Small intestine (tissue), 7 donors: ENCODE measurements around the gene OSCP1. TPM values are rescaled to one million over a fixed set of nuclear protein-coding genes. Genes with fewer than 3 reads are reported as not detected.
"Not testable (repeated sequence)": the region's sequence is repeated elsewhere in the genome, so short reads cannot be mapped to it uniquely, and the experiment has no call there.

Experiments
- DNase-seq, 2 donors: peaks; one replicate each; pipeline versions ENCODE4 v3.0.0 to v3.0.0-alpha.2; 2013
- FAIRE-seq: peaks from 2 replicates; lab custom pipeline; 2012; peaks lifted over from hg19 to GRCh38; lab: Jason Lieb, UNC
- H3K27ac ChIP-seq, 3 donors: one replicate each; pipeline ENCODE4 v1.5.1; 2013; ENCODE audit warnings: low read length in 2 of 3, mild to moderate bottlenecking in 2 of 3, control low read depth in 1 of 3, inconsistent platforms in 1 of 3, low read depth in 1 of 3, moderate library complexity in 1 of 3
- H3K27me3 ChIP-seq, 3 donors: one replicate each; pipeline ENCODE4 v1.6.1; 2013; ENCODE audit warnings: low read length in 3 of 3, inconsistent platforms in 1 of 3; ENCODE audit not compliant: control insufficient read depth in 3 of 3, insufficient read depth in 3 of 3
- H3K36me3 ChIP-seq, 3 donors: one replicate each; pipeline ENCODE4 v1.6.1; 2013; ENCODE audit warnings: low read length in 3 of 3, inconsistent platforms in 1 of 3, low read depth in 1 of 3, mild to moderate bottlenecking in 1 of 3, moderate library complexity in 1 of 3; ENCODE audit not compliant: control insufficient read depth in 3 of 3, insufficient read depth in 2 of 3
- H3K4me1 ChIP-seq, 3 donors: one replicate each; pipeline ENCODE4 v1.6.1; 2013; ENCODE audit warnings: low read length in 2 of 3, inconsistent platforms in 1 of 3, low read depth in 1 of 3, mild to moderate bottlenecking in 1 of 3, moderate library complexity in 1 of 3; ENCODE audit not compliant: control insufficient read depth in 3 of 3, insufficient read depth in 2 of 3
- H3K4me3 ChIP-seq, 3 donors: one replicate each; pipeline ENCODE4 v1.5.1; 2013; ENCODE audit warnings: low read length in 3 of 3, control low read depth in 1 of 3, inconsistent platforms in 1 of 3, low read depth in 1 of 3, mild to moderate bottlenecking in 1 of 3, moderate library complexity in 1 of 3
- H3K9me3 ChIP-seq, 2 donors: one replicate each; pipeline ENCODE4 v1.6.1; 2013; ENCODE audit warnings: low read depth in 1 of 2, low read length in 1 of 2; ENCODE audit not compliant: control insufficient read depth in 2 of 2, insufficient read depth in 1 of 2
- WGBS, 3 donors: extraction: QIAGEN DNeasy Blood & Tissue Kit; methylation state at CpG; one replicate each; pipeline ENCODE4 v1.1.7; 2013; 5-methylcytosine and 5-hydroxymethylcytosine counted together
- polyA plus RNA-seq, 4 donors: library from polyadenylated mRNA; stranded (reverse) in 3 of 4; unstranded in 1 of 4; fragments of 200-250 nt in 3 of 4; fragments of 120-200 nt in 1 of 4; gene quantifications; one replicate each; pipeline versions ENCODE4 v1.2.1 to v1.2.3, GENCODE V29; 2013
- donor health status: healthy with polysubstance abuse.
- donor health status: control.
- donor health status: control.
- donor health status: Bipolar disorder and iron deficiency.
- donor health status: healthy.

The OSCP1 gene
- polyA plus RNA-seq, 4 donors = 0.89 to 6.1 (median 2.8) TPM

GRCh38 chr1:36479505-36480051, 29.3 kb upstream of the OSCP1 start:
- no peak for FAIRE-seq
- H3K36me3 ChIP-seq = no peaks in the 10 kb centered on the region

GRCh38 chr1:36477615-36478014, 27.4 kb upstream of the OSCP1 start:
- not testable (repeated sequence) for FAIRE-seq, H3K27ac ChIP-seq, H3K9me3 ChIP-seq, H3K36me3 ChIP-seq, H3K4me3 ChIP-seq, DNase-seq, H3K27me3 ChIP-seq
- peaks cover 0 to 24% (median 0%) of the 10 kb centered on the region in 3 donors for H3K4me1 ChIP-seq
- 88 to 90% (median 88%) methylated on average over 13 of the region's 13 CpGs for WGBS, 3 donors

More at GRCh38 chr1:36479505-36480051, 29.3 kb upstream of the OSCP1 start:
- no peak overlapping the region for H3K27ac ChIP-seq
- H3K27me3 ChIP-seq = no peaks in the 10 kb centered on the region
- H3K9me3 ChIP-seq = no peaks in the 10 kb centered on the region
- H3K4me1 ChIP-seq = peaks cover 0 to 24% (median 0%) of the 10 kb centered on the region in 3 donors
- DNase-seq = no peak
- 78 to 94% (median 91%) methylated on average over 2 of the region's 2 CpGs for WGBS, 3 donors
- no peak overlapping the region for H3K4me3 ChIP-seq

- Histone ChIP-seq H3K4me1 (peaks cover 0 to 24% (median 0%) of the 10 kb centered on the region in 3 donors), H3K27me3 (no peaks in the 10 kb centered on the region), H3K36me3 (no peaks in the 10 kb centered on the region), H3K9me3 (no peaks in the 10 kb centered on the region), H3K27ac (no peak overlapping the region), H3K4me3 (no peak overlapping the region)
- FAIRE-seq (no peak), DNase-seq (peak; percentile 10 to 27)
- WGBS, 3 donors = 48 to 74% (median 54%) methylated on average over 5 of the region's 5 CpGs
Measured at GRCh38 chr1:36476945-36477344, 26.7 kb upstream of the OSCP1 start.

GRCh38 chr1:36475910-36476604, 25.8 kb upstream of the OSCP1 start:
- no peaks in the 10 kb centered on the region for H3K9me3 ChIP-seq
- no peak overlapping the region for H3K4me3 ChIP-seq
- H3K4me1 ChIP-seq = peaks cover 0 to 19% (median 0%) of the 10 kb centered on the region in 3 donors
- WGBS, 3 donors = 81 to 91% (median 88%) methylated on average over 7 of the region's 7 CpGs
- H3K27me3 ChIP-seq = no peaks in the 10 kb centered on the region
- no peak for FAIRE-seq
- no peak overlapping the region for H3K27ac ChIP-seq
- DNase-seq = no peak
- H3K36me3 ChIP-seq = no peaks in the 10 kb centered on the region

GRCh38 chr1:36475341-36475740, 25.1 kb upstream of the OSCP1 start:
- Histone ChIP-seq H3K27ac (no peak overlapping the region), H3K9me3 (no peaks in the 10 kb centered on the region), H3K4me3 (no peak overlapping the region), H3K36me3 (no peaks in the 10 kb centered on the region), H3K4me1 (peaks cover 0 to 19% (median 0%) of the 10 kb centered on the region in 3 donors), H3K27me3 (no peaks in the 10 kb centered on the region)
- FAIRE-seq (no peak), DNase-seq (no peak)
- 68 to 77% (median 75%) methylated on average over 8 to 9 of the region's 9 CpGs for WGBS, 3 donors

GRCh38 chr1:36472656-36473055, 22.4 kb upstream of the OSCP1 start:
- FAIRE-seq = no peak
- WGBS, 3 donors = 83 to 88% (median 87%) methylated on average over 6 of the region's 6 CpGs
- no peaks in the 10 kb centered on the region for H3K9me3 ChIP-seq
- H3K36me3 ChIP-seq = no peaks in the 10 kb centered on the region
- H3K27me3 ChIP-seq = no peaks in the 10 kb centered on the region
- no peak overlapping the region for H3K27ac ChIP-seq
- peaks cover 0 to 19% (median 0%) of the 10 kb centered on the region in 3 donors for H3K4me1 ChIP-seq
- no peak for DNase-seq
- no peak overlapping the region for H3K4me3 ChIP-seq

- FAIRE-seq (no peak), DNase-seq (no peak)
- H3K4me1 ChIP-seq = peaks cover 0 to 16% (median 0%) of the 10 kb centered on the region in 3 donors
- H3K9me3 ChIP-seq = no peaks in the 10 kb centered on the region
- no peak overlapping the region for H3K4me3 ChIP-seq
- H3K27me3 ChIP-seq = no peaks in the 10 kb centered on the region
- no peaks in the 10 kb centered on the region for H3K36me3 ChIP-seq
- 77 to 86% (median 82%) methylated on average over 22 of the region's 22 CpGs for WGBS, 3 donors
- H3K27ac ChIP-seq = no peak overlapping the region
Measured at GRCh38 chr1:36471830-36472641, 21.8 kb upstream of the OSCP1 start.

- H3K4me1 ChIP-seq = peaks cover 0 to 18% (median 0%) of the 10 kb centered on the region in 3 donors
- no peaks in the 10 kb centered on the region for H3K36me3 ChIP-seq
- H3K27ac ChIP-seq = no peak overlapping the region
- no peaks in the 10 kb centered on the region for H3K9me3 ChIP-seq
- 86 to 88% (median 87%) methylated on average over 2 of the region's 2 CpGs for WGBS, 3 donors
- FAIRE-seq (no peak), DNase-seq (no peak)
- no peaks in the 10 kb centered on the region for H3K27me3 ChIP-seq
- no peak overlapping the region for H3K4me3 ChIP-seq
Measured at GRCh38 chr1:36469163-36469562, 18.9 kb upstream of the OSCP1 start.
